Natural killer cell (primary cell): ENCODE measurements around the gene MTPN. TPM values are rescaled to one million over a fixed set of nuclear protein-coding genes. Genes with fewer than 3 reads are reported as not detected.

Source experiments
- ATAC-seq, 3 donors: fragments of 150-1000 bp in 2 of 3; fragments of 200-7000 bp in 1 of 3; cut with Tn5 transposase; 1 replicate in 1 of 3; 2 replicates in 2 of 3; pipeline ENCODE4 v1.10.0; 2021; ENCODE audit warnings: mild to moderate bottlenecking in 2 of 3, moderate library complexity in 2 of 3
- DNase-seq, 2 donors: peaks; one replicate each; pipeline versions ENCODE4 v3.0.0 to v3.0.0-alpha.2; 2013 to 2021; ENCODE audit warnings: mixed read lengths in 1 of 2
- H3K27ac ChIP-seq: one replicate; pipeline ENCODE4 v1.5.1; 2013; ENCODE audit warnings: mild to moderate bottlenecking, low read length
- H3K27me3 ChIP-seq: one replicate; pipeline ENCODE4 v1.6.1; 2013; ENCODE audit warnings: low read length; ENCODE audit not compliant: control insufficient read depth, insufficient read depth
- H3K36me3 ChIP-seq: one replicate; pipeline ENCODE4 v1.6.1; 2013; ENCODE audit warnings: low read length; ENCODE audit not compliant: control insufficient read depth, insufficient read depth
- H3K4me1 ChIP-seq: one replicate; pipeline ENCODE4 v1.6.1; 2013; ENCODE audit warnings: low read length; ENCODE audit not compliant: control insufficient read depth, insufficient read depth
- H3K4me3 ChIP-seq: one replicate; pipeline ENCODE4 v1.5.1; 2013; ENCODE audit warnings: low read length
- H3K9me3 ChIP-seq: one replicate; pipeline ENCODE4 v1.6.1; 2013; ENCODE audit warnings: low read length; ENCODE audit not compliant: control insufficient read depth, insufficient read depth
- H3K27ac Mint-ChIP-seq, 2 donors: one replicate each; pipeline ENCODE4 v1.8.0; 2022; ENCODE audit warnings: mild to moderate bottlenecking in 2 of 2, mixed read lengths in 2 of 2, moderate library complexity in 1 of 2
- H3K27me3 Mint-ChIP-seq, 2 donors: one replicate each; pipeline ENCODE4 v1.8.0; 2022; ENCODE audit warnings: low read depth in 2 of 2, mixed read lengths in 2 of 2
- H3K36me3 Mint-ChIP-seq: one replicate; pipeline ENCODE4 v1.8.0; 2022; ENCODE audit warnings: mixed read lengths
- H3K4me1 Mint-ChIP-seq, 2 donors: one replicate each; pipeline ENCODE4 v1.8.0; 2022; ENCODE audit warnings: mixed read lengths in 2 of 2
- H3K4me3 Mint-ChIP-seq: one replicate; pipeline ENCODE4 v1.8.0; 2022; ENCODE audit warnings: mild to moderate bottlenecking, moderate library complexity, mixed read lengths
- H3K9me3 Mint-ChIP-seq, 2 donors: one replicate each; pipeline ENCODE4 v1.8.0; 2022; ENCODE audit warnings: mixed read lengths in 2 of 2
- WGBS: methylation state at CpG from one replicate; pipeline ENCODE4 v1.1.7; 2013; ENCODE audit warnings: missing lambda C conversion rate; ENCODE audit not compliant: insufficient coverage; 5-methylcytosine and 5-hydroxymethylcytosine counted together
- intact Hi-C: fragments of 100-400 bp; cut with micrococcal nuclease; formaldehyde crosslinking; loops from one replicate; pipeline ENCODE4 v1.14.2; 2022
- total RNA-seq, 4 donors: library from RNA; stranded (reverse); fragments of 120-200 nt in 1 of 4; gene quantifications; one replicate each; pipeline versions ENCODE4 v1.2.3 to v1.2.4, GENCODE V29; 2013 to 2022
- TF ChIP-seq, protein P1 (sequence below): fragments of 200-600 bp; IDR thresholded peaks from one replicate; pipeline ENCODE4 v1.8.0; 2022; ENCODE audit warnings: antibody characterized with exemption

Gene MTPN
- total RNA-seq, 3 donors from 2014 or later (not counting 1 experiment from before 2014, with no cell fraction given), result 161 to 170 (median 165) TPM

DNA sequence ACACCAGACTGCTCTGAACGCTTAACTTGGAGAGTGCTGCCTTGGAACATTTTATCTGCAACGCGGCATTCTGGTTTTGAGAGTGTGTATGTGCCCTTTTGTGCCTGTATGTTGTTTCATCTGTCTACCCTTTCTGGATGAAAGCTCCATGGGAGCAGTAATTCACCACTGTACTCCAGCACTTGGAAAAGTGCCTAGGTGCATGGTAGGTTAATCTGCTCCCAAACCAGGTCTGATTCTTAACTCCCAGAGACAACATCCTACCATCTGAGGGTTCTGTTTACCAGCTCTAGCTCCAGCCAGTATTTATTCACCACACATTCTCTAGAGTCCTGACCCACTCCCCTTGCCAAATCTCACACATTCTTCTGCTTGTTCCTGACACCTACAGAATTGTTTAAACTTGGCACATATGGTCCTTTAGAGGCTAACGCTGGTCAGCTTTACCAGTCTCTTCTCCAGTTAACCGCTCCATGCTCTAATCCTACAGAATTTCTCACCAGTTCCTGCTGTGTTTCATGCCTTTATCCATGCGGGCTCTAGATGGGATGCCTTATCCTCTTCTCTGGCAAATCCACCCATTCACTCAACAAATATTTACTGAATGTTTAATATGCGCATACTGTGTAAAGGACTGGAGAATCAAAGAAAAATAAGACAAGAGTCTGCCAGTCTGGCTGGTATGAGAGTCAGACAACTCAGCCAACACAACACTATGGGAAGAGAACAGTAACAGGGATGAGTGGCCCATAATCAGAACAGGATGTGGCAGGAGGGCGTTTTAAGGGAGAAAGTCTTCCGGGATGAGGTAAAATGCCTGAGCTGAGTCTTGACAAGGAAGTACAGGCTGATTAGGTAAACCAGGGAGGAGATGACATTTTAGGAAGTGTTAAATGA lies 46.3 kb downstream of the MTPN start:
- no peaks in the 10 kb centered on the region for H3K9me3 ChIP-seq
- Mint-ChIP-seq H3K4me1 (peaks cover 81 to 82% of the 10 kb centered on the region in 2 donors), H3K9me3 (no peaks in the 10 kb centered on the region), H3K27ac (peak overlapping the region in 1 of 2 donors; percentile 58), H3K4me3 (no peak overlapping the region), H3K36me3 (peaks cover 7% of the 10 kb centered on the region), H3K27me3 (no peaks in the 10 kb centered on the region)
- WGBS, result 91% methylated on average over 9 of the region's 9 CpGs
- TF ChIP-seq, protein P1, sequence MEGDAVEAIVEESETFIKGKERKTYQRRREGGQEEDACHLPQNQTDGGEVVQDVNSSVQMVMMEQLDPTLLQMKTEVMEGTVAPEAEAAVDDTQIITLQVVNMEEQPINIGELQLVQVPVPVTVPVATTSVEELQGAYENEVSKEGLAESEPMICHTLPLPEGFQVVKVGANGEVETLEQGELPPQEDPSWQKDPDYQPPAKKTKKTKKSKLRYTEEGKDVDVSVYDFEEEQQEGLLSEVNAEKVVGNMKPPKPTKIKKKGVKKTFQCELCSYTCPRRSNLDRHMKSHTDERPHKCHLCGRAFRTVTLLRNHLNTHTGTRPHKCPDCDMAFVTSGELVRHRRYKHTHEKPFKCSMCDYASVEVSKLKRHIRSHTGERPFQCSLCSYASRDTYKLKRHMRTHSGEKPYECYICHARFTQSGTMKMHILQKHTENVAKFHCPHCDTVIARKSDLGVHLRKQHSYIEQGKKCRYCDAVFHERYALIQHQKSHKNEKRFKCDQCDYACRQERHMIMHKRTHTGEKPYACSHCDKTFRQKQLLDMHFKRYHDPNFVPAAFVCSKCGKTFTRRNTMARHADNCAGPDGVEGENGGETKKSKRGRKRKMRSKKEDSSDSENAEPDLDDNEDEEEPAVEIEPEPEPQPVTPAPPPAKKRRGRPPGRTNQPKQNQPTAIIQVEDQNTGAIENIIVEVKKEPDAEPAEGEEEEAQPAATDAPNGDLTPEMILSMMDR, result no peak
- H3K27ac ChIP-seq, result no peak overlapping the region
- H3K4me1 ChIP-seq, result peaks cover 15% of the 10 kb centered on the region
- H3K27me3 ChIP-seq, result no peaks in the 10 kb centered on the region
- ATAC-seq, result no peak
- no peak overlapping the region for H3K4me3 ChIP-seq
- H3K36me3 ChIP-seq, result peaks cover 31% of the 10 kb centered on the region
- intact Hi-C loops, result no loop called here
- no peak for DNase-seq

DNA sequence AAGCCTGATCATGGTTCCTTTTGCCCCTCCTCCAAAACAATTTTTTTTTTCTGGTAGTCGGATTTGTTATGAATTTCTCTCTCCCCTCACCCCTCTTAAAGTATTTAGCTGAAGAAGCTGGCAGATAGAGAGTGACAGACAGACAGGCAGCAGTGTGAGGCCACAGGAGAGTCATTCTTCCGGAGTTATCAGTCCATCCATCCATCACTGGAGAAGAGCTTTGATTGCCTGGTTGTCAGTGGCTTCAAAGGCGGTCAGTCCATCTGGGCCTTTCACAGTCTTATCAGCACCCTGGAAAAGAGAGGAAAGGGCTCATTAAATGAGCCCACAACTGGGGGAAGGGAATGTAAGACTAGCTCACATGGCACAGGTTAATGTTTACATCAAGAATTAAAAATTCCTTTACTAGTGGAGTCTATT lies 47.4 kb downstream of the MTPN start:
- peaks cover 71 to 79% of the 10 kb centered on the region in 2 donors for H3K4me1 Mint-ChIP-seq
- Histone ChIP-seq H3K27ac (no peak overlapping the region), H3K4me3 (no peak overlapping the region), H3K4me1 (peaks cover 15% of the 10 kb centered on the region), H3K36me3 (peaks cover 31% of the 10 kb centered on the region), H3K27me3 (no peaks in the 10 kb centered on the region), H3K9me3 (no peaks in the 10 kb centered on the region)
- intact Hi-C loops, result no loop called here
- TF ChIP-seq, protein P1, result no peak
- DNase-seq (no peak), ATAC-seq (no peak)
- H3K27me3 Mint-ChIP-seq, result no peaks in the 10 kb centered on the region
- H3K9me3 Mint-ChIP-seq, result no peaks in the 10 kb centered on the region
- peaks cover 7% of the 10 kb centered on the region for H3K36me3 Mint-ChIP-seq
- WGBS, result 92% methylated on average over 2 of the region's 3 CpGs
- peak overlapping the region; percentile 29 for H3K4me3 Mint-ChIP-seq
- H3K27ac Mint-ChIP-seq, result peak overlapping the region; percentile 66 to 78

DNA sequence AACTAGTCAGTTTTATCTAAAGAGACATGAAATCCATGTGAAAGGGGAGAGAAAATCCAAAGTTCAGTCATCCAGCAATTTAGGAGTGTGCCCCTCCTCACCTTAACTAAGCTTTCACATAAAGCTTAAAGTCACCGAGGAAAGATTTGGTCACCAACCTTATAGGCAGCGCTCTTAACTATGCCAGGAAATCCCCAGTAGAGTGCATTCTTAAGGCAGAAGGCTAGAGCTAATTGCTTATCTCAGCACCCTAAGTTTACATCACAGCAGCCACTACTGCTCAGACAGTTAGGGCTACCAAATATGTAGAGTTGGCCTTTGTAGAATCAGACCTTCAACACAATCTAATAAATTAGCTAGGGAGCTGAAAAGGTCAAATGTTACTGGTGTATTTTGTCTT lies 47.9 kb downstream of the MTPN start:
- H3K4me3 Mint-ChIP-seq, result peak overlapping the region; percentile 29
- no peaks in the 10 kb centered on the region for H3K9me3 Mint-ChIP-seq
- H3K36me3 Mint-ChIP-seq, result peaks cover 7% of the 10 kb centered on the region
- intact Hi-C loops, result no loop called here
- DNase-seq (peak in 1 of 2 donors; percentile 11), ATAC-seq (peak; percentile 72 to 74 (median 73))
- 27% methylated on average over 2 of the region's 2 CpGs for WGBS
- H3K27me3 ChIP-seq, result no peaks in the 10 kb centered on the region
- no peak overlapping the region for H3K4me3 ChIP-seq
- H3K27ac ChIP-seq, result no peak overlapping the region
- H3K4me1 Mint-ChIP-seq, result peaks cover 71 to 74% of the 10 kb centered on the region in 2 donors
- peaks cover 31% of the 10 kb centered on the region for H3K36me3 ChIP-seq
- H3K9me3 ChIP-seq, result no peaks in the 10 kb centered on the region
- H3K4me1 ChIP-seq, result peaks cover 15% of the 10 kb centered on the region
- TF ChIP-seq, protein P1, result no peak
- no peaks in the 10 kb centered on the region for H3K27me3 Mint-ChIP-seq
- H3K27ac Mint-ChIP-seq, result peak overlapping the region; percentile 66 to 78
